Kidney epithelial cell (primary cell): Measurements from ENCODE around the gene CCDC92. TPM values are rescaled to one million over a fixed set of nuclear protein-coding genes. Genes with fewer than 3 reads are reported as not detected.

Source experiments
- DNase-seq: peaks from one replicate; pipeline ENCODE4 v3.0.0-alpha.2; 2010; ENCODE audit warnings: low read depth
- H3K27me3 ChIP-seq: 2 replicates; pipeline ENCODE4 v1.6.0; 2011; ENCODE audit warnings: low read length; ENCODE audit not compliant: control insufficient read depth, insufficient read depth
- H3K36me3 ChIP-seq: 2 replicates; pipeline ENCODE4 v1.5.1; 2011; ENCODE audit warnings: low read length; ENCODE audit not compliant: control insufficient read depth, insufficient read depth
- H3K4me3 ChIP-seq: 2 replicates; pipeline ENCODE4 v1.5.1; 2011; ENCODE audit warnings: low read depth, mild to moderate bottlenecking, control low read depth, low read length
- CTCF ChIP-seq: IDR thresholded peaks from 2 replicates; pipeline ENCODE4 v1.5.1; 2011; ENCODE audit warnings: mild to moderate bottlenecking, moderate library complexity, low read length, control low read depth, inconsistent platforms; ENCODE audit not compliant: insufficient read depth, poor library complexity, severe bottlenecking
- total RNA-seq: library from RNA; depleted of rRNA; stranded (reverse); fragments of >200 nt; gene quantifications from 2 replicates; pipeline ENCODE4 v1.2.3, GENCODE V29; 2015

CCDC92 gene
- total RNA-seq, 1 donor from 2014 or later, result 30.8 TPM

- H3K36me3 ChIP-seq, result no peaks in the 10 kb centered on the region
- DNase-seq, result no peak
- H3K27me3 ChIP-seq, result no peaks in the 10 kb centered on the region
- no peak for TF ChIP-seq CTCF
- H3K4me3 ChIP-seq, result no peak overlapping the region
Observed at GRCh38 chr12:123979566-123979965, 6.9 kb upstream of the CCDC92 start.

GRCh38 chr12:123976227-123976826 is 3.7 kb upstream of the CCDC92 start:
- TF ChIP-seq CTCF, result no peak
- no peak for DNase-seq
- H3K27me3 ChIP-seq, result no peaks in the 10 kb centered on the region
- no peaks in the 10 kb centered on the region for H3K36me3 ChIP-seq
- H3K4me3 ChIP-seq, result no peak overlapping the region

- DNase-seq, result no peak
Observed at GRCh38 chr12:123973552-123974341, 1.1 kb upstream of the CCDC92 start.

GRCh38 chr12:123971770-123972456 is 718 bp downstream of the CCDC92 start:
- no peak for TF ChIP-seq CTCF
- H3K4me3 ChIP-seq, result peak overlapping the region; percentile 86
- DNase-seq, result no peak
- H3K27me3 ChIP-seq, result no peaks in the 10 kb centered on the region
- H3K36me3 ChIP-seq, result no peaks in the 10 kb centered on the region

More at GRCh38 chr12:123973552-123974341, 1.1 kb upstream of the CCDC92 start:
- H3K4me3 ChIP-seq, result peak overlapping the region; percentile 64
- peak; percentile 1 for TF ChIP-seq CTCF
- H3K27me3 ChIP-seq, result no peaks in the 10 kb centered on the region
- H3K36me3 ChIP-seq, result no peaks in the 10 kb centered on the region

- no peak for TF ChIP-seq CTCF
- DNase-seq, result no peak
Observed at GRCh38 chr12:123971449-123971769, 1.2 kb downstream of the CCDC92 start.

More at GRCh38 chr12:123971449-123971769, 1.2 kb downstream of the CCDC92 start:
- Histone ChIP-seq H3K27me3 (no peaks in the 10 kb centered on the region), H3K36me3 (no peaks in the 10 kb centered on the region), H3K4me3 (peak overlapping the region; percentile 86)
